Measurements from ENCODE around the gene IRX2.

DNA sequence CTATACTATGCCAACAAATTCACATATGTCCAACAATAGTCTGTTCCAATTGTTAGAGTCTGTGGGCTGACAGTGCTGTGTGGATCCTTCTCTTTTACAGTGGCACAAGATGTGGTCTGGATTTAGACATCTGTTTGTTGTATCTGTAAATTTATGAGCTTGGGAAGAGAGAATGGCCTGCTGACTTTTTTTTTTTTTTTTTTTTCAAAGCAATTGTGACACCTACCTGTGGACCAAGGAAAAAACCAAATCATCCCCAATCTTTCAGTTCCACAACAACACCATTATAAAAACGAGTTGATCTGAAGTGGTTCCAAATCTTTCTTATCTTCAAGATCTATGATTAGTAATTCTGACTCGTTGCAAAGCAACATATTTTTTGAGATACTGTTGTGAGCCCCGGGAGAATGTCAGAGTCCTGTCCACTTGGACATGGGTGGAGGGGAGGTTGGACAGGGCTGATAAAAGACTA, 4.9 kb downstream of the IRX2 start:
- TF ChIP-seq GATA2 (IDR thresholded peaks at IDR 0.05; ENCODE audit: low read depth, low read length): no peak
- no peak for TF ChIP-seq GATA3 (IDR thresholded peaks at IDR 0.05; ENCODE audit: low read depth, low read length)
